Prostate gland (tissue), 2 donors: ENCODE data around the gene FGF1.

Experiments used
- CTCF ChIP-seq, 4 experiments: fragments of 200-600 bp in 2 of 4; fragments of 450-650 bp in 2 of 4; sonication (generic) in 2 of 4; IDR thresholded peaks; 1 replicate in 3 of 4; 2 replicates in 1 of 4; pipeline ENCODE4 v1.5.1; 2016 to 2019; ENCODE audit warnings: antibody characterized with exemption in 4 of 4, mild to moderate bottlenecking in 2 of 4, moderate library complexity in 2 of 4
- POLR2A ChIP-seq: fragments of 450-650 bp; IDR thresholded peaks from one replicate; pipeline ENCODE4 v1.6.1; 2016; ENCODE audit warnings: antibody characterized with exemption, mild to moderate bottlenecking
- POLR2AphosphoS5 ChIP-seq: sonication (generic); formaldehyde crosslinking; IDR thresholded peaks from one replicate; pipeline ENCODE4 v1.6.1; 2017; ENCODE audit warnings: antibody characterized with exemption

- no peak for TF ChIP-seq POLR2AphosphoS5
- no peak for TF ChIP-seq CTCF (IDR thresholded peaks at IDR 0.05)
- no peak for TF ChIP-seq POLR2A
These were observed 15.9 kb upstream of the FGF1 start for GRCh38 chr5:142701673-142702311.
